Activated T-helper 9 cell treated with anti-CD3 and anti-CD28 coated beads, Interleukin-2, amount 50 U/mL, for 16 hours (primary cell): ENCODE data around the gene HK2.

Experiments used
- DNase-seq: peaks from one replicate; pipeline ENCODE4 v3.0.0-alpha.2; 2020; ENCODE audit warnings: low read depth

The HK2 gene

DNA sequence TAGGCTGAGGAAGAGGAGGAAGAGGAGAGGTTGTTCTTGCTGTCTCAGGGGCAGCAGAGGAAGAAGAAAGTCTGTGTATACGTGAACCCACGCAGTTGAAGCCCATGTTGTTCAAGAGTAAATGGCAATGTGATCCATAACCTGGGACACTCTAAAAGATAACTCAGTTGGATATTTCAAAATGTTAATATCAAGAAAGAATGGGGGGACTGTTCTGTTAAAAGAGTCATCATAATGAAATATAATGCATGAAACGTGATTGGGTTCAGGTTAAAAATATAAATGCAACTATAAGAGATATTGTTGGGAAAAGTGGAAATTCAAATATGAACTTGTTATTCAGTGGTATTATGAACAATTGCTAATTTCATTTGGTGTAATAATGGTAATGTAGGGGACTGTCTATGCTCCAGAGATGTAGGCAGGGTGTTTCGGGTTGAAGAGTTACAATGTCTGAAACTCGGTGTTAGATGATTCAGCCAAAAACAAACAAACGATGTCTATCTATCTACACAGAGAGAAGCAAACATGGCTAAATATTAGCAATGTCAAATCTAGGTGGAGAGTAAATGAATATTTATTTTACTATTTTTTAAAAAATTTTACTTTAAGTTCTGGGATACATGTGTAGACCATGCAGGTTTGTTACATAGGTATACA lies 103.4 kb downstream of the HK2 start:
- DNase-seq: no peak

GRCh38 chr2:74938264-74938663 lies 104.3 kb downstream of the HK2 start:
- DNase-seq: no peak

GRCh38 chr2:74939919-74940812 lies 106.2 kb downstream of the HK2 start:
- DNase-seq: no peak

DNA sequence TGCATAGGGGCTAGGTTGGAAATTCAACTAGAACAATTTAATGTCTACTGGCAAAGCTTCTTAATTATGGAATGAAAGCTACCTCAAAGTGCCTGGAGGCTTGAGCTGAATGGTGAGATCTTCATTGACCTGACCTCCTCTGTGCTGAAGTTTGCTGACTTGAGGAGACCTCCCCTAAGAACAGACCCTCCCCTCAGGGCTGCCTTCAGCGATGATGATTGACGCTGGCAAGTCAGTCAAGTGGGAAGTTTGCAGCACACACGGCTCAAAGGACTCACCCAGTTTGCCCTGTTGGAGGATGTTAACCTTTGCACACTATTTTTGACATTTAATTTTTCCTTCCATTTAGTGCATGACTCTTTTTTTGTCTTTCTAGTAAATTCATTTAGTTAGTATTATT lies 107.4 kb downstream of the HK2 start:
- no peak for DNase-seq

DNA sequence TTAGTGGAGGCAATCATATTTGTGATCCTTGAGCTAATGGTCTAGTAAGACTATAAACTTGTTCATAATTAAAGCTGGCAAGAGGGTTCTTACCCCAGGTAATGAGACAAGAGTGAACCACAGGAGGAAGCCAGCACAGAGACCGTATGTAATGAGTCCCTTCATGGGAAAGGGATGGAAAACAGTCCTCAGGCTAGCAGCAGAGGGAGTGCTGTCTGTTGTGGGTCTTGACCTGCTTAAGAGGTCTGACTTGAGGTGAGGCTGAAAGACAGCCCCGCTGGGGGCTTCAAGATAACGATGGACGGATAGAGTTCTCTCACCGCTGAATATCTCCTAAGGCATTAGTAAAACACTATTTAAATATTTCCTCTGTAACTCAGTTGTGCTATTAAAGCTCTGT lies 108.3 kb downstream of the HK2 start:
- no peak for DNase-seq
